ENCODE data around the gene CRLF2.

Gene CRLF2

DNA sequence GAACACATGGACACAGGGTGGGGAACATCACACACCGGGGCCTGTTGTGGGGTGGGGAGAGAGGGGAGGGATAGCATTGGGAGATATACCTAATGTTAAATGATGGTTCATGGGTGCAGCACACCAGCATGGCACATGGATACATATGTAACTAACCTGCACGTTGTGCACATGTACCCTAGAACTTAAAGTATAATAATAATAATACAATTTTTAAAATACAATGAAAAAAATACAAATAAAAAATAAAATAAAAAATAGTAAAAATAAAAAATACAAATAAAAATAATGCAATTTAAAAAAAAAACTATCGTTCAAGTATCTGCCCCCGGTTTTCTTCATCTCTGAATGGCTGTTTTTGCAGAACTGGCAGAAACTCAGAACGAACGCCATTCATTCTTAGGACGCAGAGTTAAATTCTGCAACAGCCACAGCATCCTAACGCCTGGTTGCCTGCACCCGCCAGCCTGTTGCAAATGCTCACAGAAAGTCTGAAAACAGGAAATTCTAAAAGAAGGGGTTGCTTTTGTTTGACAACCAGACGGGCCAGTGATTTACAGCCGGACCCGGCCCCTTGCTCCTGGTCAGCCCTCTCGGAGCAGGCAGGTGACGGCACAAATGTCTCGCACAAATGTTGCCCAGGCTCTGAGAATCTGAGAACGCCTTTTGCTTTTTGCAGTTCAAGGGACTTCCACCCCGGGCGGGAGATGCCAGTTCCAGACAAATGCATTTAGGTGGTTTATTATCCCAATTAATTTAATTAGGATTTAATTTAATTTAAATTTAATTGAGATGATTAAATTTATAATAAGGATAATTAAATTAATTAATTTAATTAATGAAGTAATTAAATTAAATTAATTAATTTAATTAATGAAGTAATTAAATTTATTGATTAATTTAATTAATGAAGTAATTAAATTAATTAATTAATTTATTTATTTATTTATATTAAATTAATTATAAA, 47.8 kb downstream of the CRLF2 start:
- TF ChIP-seq EZH2 (IDR thresholded peaks at IDR 0.05; ENCODE audit: borderline replicate concordance, low read length) = no peak
- TF ChIP-seq CTCF (IDR thresholded peaks at IDR 0.05; ENCODE audit: low read length) = no peak
- no peaks in the 10 kb centered on the region for H3K4me1 ChIP-seq (ENCODE audit: insufficient read depth, low read length, severe bottlenecking)
- no peak overlapping the region for H3K4me2 ChIP-seq (ENCODE audit: low read length)
- H3K9ac ChIP-seq (ENCODE audit: low read length) = no peak overlapping the region
- no peak overlapping the region for H2AFZ ChIP-seq (ENCODE audit: low read length)
- no peak overlapping the region for H3K4me3 ChIP-seq (ENCODE audit: low read depth, low read length, poor library complexity, severe bottlenecking)
- H3K36me3 ChIP-seq (ENCODE audit: insufficient read depth, low read length) = no peaks in the 10 kb centered on the region
- H3K79me2 ChIP-seq (ENCODE audit: insufficient read depth, low read length) = no peaks in the 10 kb centered on the region
- no peaks in the 10 kb centered on the region for H3K9me2 ChIP-seq (ENCODE audit: low read depth, low read length)
- H3K27me3 ChIP-seq (ENCODE audit: insufficient read depth, low read length) = no peaks in the 10 kb centered on the region
- H3F3A ChIP-seq (ENCODE audit: insufficient read depth, low read length) = no peaks in the 10 kb centered on the region
- H3K9me3 ChIP-seq (ENCODE audit: low read length) = no peaks in the 10 kb centered on the region
- H3K27ac ChIP-seq (ENCODE audit: low read depth, low read length, poor library complexity, severe bottlenecking) = no peak overlapping the region
- no peaks in the 10 kb centered on the region for H4K20me1 ChIP-seq (ENCODE audit: insufficient read depth, low read length)

DNA sequence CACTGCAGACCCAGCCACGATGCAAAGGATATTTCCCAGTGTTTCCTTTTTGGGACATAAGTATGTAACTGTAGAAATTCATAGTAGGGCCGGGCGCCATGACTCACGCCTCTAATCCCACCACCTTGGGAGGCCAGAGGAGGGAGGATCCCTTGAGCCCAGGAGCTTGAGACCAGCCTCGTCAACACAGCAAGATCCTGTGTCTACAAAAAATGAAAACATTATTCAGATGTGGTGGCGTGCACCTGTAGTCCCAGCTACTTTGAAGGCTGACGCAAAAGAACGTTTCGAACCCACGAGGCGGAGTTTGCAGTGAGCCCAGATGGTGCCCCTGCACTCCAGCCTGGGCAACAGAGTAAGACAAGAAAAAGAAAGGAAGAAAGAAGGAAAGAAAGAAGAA, 49.2 kb downstream of the CRLF2 start:
- Histone ChIP-seq H3K79me2 (ENCODE audit: insufficient read depth, low read length) (no peaks in the 10 kb centered on the region), H3K36me3 (ENCODE audit: insufficient read depth, low read length) (no peaks in the 10 kb centered on the region), H3K9ac (ENCODE audit: low read length) (no peak overlapping the region), H3K4me1 (ENCODE audit: insufficient read depth, low read length, severe bottlenecking) (no peaks in the 10 kb centered on the region), H3K27ac (ENCODE audit: low read depth, low read length, poor library complexity, severe bottlenecking) (no peak overlapping the region), H3K27me3 (ENCODE audit: insufficient read depth, low read length) (no peaks in the 10 kb centered on the region), H4K20me1 (ENCODE audit: insufficient read depth, low read length) (no peaks in the 10 kb centered on the region), H2AFZ (ENCODE audit: low read length) (no peak overlapping the region), H3K9me3 (ENCODE audit: low read length) (no peaks in the 10 kb centered on the region), H3K4me3 (ENCODE audit: low read depth, low read length, poor library complexity, severe bottlenecking) (no peak overlapping the region), H3K9me2 (ENCODE audit: low read depth, low read length) (no peaks in the 10 kb centered on the region), H3K4me2 (ENCODE audit: low read length) (no peak overlapping the region), H3F3A (ENCODE audit: insufficient read depth, low read length) (no peaks in the 10 kb centered on the region)
- TF ChIP-seq EZH2 (IDR thresholded peaks at IDR 0.05; ENCODE audit: borderline replicate concordance, low read length) (no peak), CTCF (IDR thresholded peaks at IDR 0.05; ENCODE audit: low read length) (no peak)

DNA sequence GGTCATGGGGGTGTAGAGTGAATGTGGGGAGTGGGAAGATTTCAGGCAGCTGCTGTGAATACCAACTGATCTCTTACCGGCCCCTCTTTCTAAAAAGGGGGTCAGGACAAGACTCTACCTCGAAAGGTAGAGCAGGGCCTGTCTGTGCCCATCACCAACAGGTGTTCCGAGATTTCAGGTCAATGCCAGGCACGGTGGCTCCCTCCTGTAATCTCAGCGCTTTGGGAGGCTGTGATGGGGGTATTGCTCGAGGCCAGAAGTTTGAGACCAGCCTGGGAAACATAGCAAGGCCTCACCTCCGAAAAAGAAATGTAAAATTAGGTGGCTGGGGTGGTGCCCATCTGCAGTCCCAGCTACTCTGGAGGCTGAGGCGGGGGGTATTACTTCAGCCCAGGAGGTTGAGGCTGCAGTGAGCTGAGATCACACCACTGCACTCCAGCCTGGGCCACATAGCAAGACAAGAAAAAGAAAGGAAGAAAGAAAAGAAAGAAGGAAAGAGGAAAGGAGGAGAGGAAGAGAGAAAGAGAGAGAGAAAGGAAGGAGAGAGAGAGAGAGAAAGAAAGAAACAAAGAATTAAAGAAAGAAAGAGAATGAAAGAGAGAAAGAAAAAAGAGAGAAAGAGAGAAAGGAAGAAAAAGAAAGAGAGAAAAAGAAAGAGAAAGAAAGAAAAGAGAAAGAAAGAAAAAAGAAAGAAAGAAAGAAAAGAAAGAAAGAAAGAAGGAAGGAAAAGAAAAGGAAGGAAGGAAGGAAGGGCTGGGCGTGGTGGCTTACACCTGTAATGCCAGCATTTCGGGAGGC, 50.1 kb downstream of the CRLF2 start:
- no peaks in the 10 kb centered on the region for H3K9me2 ChIP-seq (ENCODE audit: low read depth, low read length)
- H2AFZ ChIP-seq (ENCODE audit: low read length) = no peak overlapping the region
- H4K20me1 ChIP-seq (ENCODE audit: insufficient read depth, low read length) = no peaks in the 10 kb centered on the region
- H3K27ac ChIP-seq (ENCODE audit: low read depth, low read length, poor library complexity, severe bottlenecking) = no peak overlapping the region
- TF ChIP-seq CTCF (IDR thresholded peaks at IDR 0.05; ENCODE audit: low read length) (no peak), EZH2 (IDR thresholded peaks at IDR 0.05; ENCODE audit: borderline replicate concordance, low read length) (no peak)
- H3K9ac ChIP-seq (ENCODE audit: low read length) = no peak overlapping the region
- H3K36me3 ChIP-seq (ENCODE audit: insufficient read depth, low read length) = no peaks in the 10 kb centered on the region
- no peaks in the 10 kb centered on the region for H3F3A ChIP-seq (ENCODE audit: insufficient read depth, low read length)
- no peak overlapping the region for H3K4me2 ChIP-seq (ENCODE audit: low read length)
- H3K9me3 ChIP-seq (ENCODE audit: low read length) = no peaks in the 10 kb centered on the region
- no peaks in the 10 kb centered on the region for H3K79me2 ChIP-seq (ENCODE audit: insufficient read depth, low read length)
- no peaks in the 10 kb centered on the region for H3K27me3 ChIP-seq (ENCODE audit: insufficient read depth, low read length)
- no peak overlapping the region for H3K4me3 ChIP-seq (ENCODE audit: low read depth, low read length, poor library complexity, severe bottlenecking)
- H3K4me1 ChIP-seq (ENCODE audit: insufficient read depth, low read length, severe bottlenecking) = no peaks in the 10 kb centered on the region

All from OCI-LY1 (cell line).